Measurements from ENCODE around the gene CDH12. TPM values are rescaled to one million over a fixed set of nuclear protein-coding genes. Genes with fewer than 3 reads are reported as not detected.

CDH12 gene
- total RNA-seq, 6 experiments from 2014 or later: not detected

- Mint-ChIP-seq H3K36me3 (ENCODE audit: low read depth) (no peaks in the 10 kb centered on the region; the same call in 1 of the 2 replicates), H3K27me3 (ENCODE audit: insufficient read depth) (no peaks in the 10 kb centered on the region), H3K4me1 (ENCODE audit: low read depth) (no peaks in the 10 kb centered on the region), H3K27ac (no peak overlapping the region), H3K4me3 (no peak overlapping the region), H3K9me3 (peaks cover 29% of the 10 kb centered on the region)
- no peak for DNase-seq
- TF ChIP-seq, protein P1, sequence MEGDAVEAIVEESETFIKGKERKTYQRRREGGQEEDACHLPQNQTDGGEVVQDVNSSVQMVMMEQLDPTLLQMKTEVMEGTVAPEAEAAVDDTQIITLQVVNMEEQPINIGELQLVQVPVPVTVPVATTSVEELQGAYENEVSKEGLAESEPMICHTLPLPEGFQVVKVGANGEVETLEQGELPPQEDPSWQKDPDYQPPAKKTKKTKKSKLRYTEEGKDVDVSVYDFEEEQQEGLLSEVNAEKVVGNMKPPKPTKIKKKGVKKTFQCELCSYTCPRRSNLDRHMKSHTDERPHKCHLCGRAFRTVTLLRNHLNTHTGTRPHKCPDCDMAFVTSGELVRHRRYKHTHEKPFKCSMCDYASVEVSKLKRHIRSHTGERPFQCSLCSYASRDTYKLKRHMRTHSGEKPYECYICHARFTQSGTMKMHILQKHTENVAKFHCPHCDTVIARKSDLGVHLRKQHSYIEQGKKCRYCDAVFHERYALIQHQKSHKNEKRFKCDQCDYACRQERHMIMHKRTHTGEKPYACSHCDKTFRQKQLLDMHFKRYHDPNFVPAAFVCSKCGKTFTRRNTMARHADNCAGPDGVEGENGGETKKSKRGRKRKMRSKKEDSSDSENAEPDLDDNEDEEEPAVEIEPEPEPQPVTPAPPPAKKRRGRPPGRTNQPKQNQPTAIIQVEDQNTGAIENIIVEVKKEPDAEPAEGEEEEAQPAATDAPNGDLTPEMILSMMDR (IDR thresholded peaks at IDR 0.05): no peak
Observed at GRCh38 chr5:21893161-21893560, 960.0 kb downstream of the CDH12 start.

DNA sequence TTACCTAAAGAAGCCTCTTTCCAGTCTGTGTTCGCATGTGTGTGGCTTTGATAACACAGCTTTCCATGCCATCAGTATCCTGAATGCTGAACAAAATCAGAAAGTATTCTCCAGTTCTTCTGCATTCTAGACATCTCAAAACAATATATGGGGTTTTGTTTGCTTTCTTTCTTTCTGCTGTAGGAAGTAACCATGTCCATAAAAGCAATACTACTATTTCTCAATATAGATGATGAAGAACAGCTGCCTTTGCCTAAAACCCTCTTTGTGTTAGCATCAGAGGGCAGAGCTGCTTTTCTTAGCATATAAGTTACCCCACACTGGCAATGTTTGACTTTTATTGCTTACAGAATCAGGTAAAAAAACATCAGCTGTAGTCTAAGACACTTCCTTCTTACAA, 963.6 kb downstream of the CDH12 start:
- Mint-ChIP-seq H3K4me1 (ENCODE audit: low read depth) (no peaks in the 10 kb centered on the region), H3K9me3 (peaks cover 16% of the 10 kb centered on the region), H3K27ac (no peak overlapping the region), H3K27me3 (ENCODE audit: insufficient read depth) (no peaks in the 10 kb centered on the region), H3K4me3 (no peak overlapping the region), H3K36me3 (ENCODE audit: low read depth) (no peaks in the 10 kb centered on the region)
- TF ChIP-seq, protein P1 (IDR thresholded peaks at IDR 0.05): no peak
- DNase-seq: no peak

GRCh38 chr5:21882074-21882745, 970.9 kb downstream of the CDH12 start:
- TF ChIP-seq, protein P1 (IDR thresholded peaks at IDR 0.05): no peak
- H3K4me3 Mint-ChIP-seq: no peak overlapping the region
- H3K27me3 Mint-ChIP-seq (ENCODE audit: insufficient read depth): no peaks in the 10 kb centered on the region
- H3K4me1 Mint-ChIP-seq (ENCODE audit: low read depth): no peaks in the 10 kb centered on the region
- H3K36me3 Mint-ChIP-seq (ENCODE audit: low read depth): no peaks in the 10 kb centered on the region
- DNase-seq: no peak
- peaks cover 23% of the 10 kb centered on the region for H3K9me3 Mint-ChIP-seq
- no peak overlapping the region for H3K27ac Mint-ChIP-seq

DNA sequence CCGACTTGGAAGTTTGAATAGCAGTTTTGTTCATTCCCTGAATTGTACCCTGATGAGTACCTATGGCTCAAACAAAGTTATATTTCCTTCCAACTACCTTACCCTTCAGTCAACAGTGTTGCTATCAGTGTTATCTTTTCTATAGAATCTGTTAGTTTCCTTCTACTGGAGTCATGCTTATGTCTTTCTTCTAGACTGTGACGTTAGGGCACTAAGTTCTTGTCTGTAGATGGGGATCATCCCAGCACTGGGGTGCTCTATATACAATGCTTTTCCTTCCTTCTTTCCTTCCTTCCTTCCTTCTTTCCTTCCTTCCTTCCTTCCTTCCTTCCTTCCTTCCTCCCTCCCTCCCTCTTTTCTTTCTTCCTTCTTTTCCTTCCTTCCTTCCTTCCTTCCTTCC, 973.0 kb downstream of the CDH12 start:
- Mint-ChIP-seq H3K27me3 (ENCODE audit: insufficient read depth) (no peaks in the 10 kb centered on the region), H3K36me3 (ENCODE audit: low read depth) (no peaks in the 10 kb centered on the region), H3K9me3 (peaks cover 33% of the 10 kb centered on the region), H3K4me1 (ENCODE audit: low read depth) (no peaks in the 10 kb centered on the region), H3K27ac (no peak overlapping the region), H3K4me3 (no peak overlapping the region)
- DNase-seq: no peak
- TF ChIP-seq, protein P1 (IDR thresholded peaks at IDR 0.05): no peak

DNA sequence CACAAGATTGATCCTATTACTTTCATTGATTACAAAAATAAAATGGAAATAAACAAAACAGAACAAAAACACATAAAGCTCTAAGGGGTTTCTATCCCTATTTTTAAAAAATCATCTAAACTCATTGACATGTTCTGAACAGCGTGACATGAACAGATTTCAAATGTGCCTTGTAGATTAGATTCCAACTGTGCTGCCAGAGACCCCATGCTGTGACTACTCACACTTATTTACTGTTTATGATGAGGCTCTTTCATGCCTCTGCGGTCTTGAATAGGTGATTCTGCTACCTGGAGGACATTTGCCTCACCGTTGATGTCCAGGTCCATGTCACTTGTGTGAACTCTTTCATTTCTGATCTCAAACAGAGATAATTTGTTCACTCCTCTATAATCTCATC, 990.2 kb downstream of the CDH12 start:
- no peaks in the 10 kb centered on the region for H3K4me1 Mint-ChIP-seq (ENCODE audit: low read depth)
- no peak for DNase-seq
- TF ChIP-seq, protein P1 (IDR thresholded peaks at IDR 0.05): no peak
- H3K4me3 Mint-ChIP-seq: no peak overlapping the region
- peaks cover 42% of the 10 kb centered on the region for H3K9me3 Mint-ChIP-seq
- no peaks in the 10 kb centered on the region for H3K27me3 Mint-ChIP-seq (ENCODE audit: insufficient read depth)
- no peak overlapping the region for H3K27ac Mint-ChIP-seq
- H3K36me3 Mint-ChIP-seq (ENCODE audit: low read depth): no peaks in the 10 kb centered on the region; the same call in 1 of the 2 replicates

All from HFFc6 (cell line).